SKM-1 (cell line): Measurements from ENCODE around the gene PADI2.

Experiments
- DNase-seq: peaks from one replicate; lab custom pipeline; 2025; ENCODE audit not compliant: unreplicated experiment; lab: John Stamatoyannopoulos, UW

The PADI2 gene

GRCh38 chr1:17116643-17117042 lies 2.6 kb downstream of the PADI2 start:
- no peak for DNase-seq

DNA sequence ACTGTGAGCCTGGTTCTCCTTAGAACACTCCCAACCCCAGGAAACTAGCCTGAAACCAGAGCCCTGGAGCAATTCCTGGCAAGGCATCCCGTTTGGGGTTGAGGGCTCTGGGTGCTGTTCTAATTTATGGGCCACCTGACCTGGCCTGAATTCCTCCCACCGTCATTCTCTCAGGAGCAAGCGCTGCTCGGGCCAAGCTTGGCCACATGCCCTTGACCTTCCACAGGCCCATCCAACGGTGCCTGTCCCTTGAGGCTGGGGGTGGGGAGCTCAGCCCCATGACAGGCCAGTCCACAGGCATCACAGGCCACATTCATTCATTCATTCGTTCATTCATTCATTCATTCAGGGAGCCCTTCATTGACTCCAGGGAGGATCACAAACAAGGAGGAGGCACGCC lies 5.3 kb downstream of the PADI2 start:
- DNase-seq = no peak

GRCh38 chr1:17112496-17113236 lies 6.6 kb downstream of the PADI2 start:
- DNase-seq = no peak

DNA sequence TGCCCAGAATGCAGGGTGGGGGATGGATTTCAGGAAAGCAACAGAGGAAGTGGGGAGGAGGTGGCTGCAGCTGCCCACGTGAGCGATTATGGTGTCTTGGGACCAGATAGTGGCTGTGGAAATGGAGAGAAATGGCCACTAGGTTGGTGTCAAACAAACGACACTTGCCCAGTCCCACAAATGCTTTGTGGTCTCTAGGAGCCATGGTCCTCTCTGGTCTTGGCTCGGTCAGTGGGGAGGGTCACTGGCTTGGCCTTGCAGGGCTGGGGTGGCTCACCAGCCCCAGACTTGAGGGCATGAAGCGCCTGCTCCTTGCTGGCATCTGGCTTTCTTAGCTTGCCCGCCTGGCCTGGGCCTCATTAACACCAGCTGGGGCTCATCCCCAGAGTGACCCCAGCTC lies 7.2 kb downstream of the PADI2 start:
- no peak for DNase-seq

DNA sequence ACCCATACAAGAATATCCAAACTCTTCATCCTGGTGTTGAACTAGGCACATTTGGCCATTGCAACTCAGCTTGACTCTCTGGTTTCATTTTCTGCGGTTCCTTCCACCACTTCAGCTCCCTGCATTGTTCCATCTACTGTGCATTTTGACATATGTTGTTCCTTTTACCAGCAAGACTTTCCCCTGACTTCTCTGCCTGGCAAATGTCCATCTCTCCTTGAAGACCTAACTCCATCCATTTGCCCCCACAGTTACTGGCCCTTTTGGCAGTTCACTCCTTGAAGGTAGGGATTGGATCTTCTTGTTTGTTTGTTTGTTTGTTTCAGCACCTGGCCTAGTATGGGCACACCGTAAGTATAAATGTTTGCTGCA lies 8.7 kb downstream of the PADI2 start:
- no peak for DNase-seq

DNA sequence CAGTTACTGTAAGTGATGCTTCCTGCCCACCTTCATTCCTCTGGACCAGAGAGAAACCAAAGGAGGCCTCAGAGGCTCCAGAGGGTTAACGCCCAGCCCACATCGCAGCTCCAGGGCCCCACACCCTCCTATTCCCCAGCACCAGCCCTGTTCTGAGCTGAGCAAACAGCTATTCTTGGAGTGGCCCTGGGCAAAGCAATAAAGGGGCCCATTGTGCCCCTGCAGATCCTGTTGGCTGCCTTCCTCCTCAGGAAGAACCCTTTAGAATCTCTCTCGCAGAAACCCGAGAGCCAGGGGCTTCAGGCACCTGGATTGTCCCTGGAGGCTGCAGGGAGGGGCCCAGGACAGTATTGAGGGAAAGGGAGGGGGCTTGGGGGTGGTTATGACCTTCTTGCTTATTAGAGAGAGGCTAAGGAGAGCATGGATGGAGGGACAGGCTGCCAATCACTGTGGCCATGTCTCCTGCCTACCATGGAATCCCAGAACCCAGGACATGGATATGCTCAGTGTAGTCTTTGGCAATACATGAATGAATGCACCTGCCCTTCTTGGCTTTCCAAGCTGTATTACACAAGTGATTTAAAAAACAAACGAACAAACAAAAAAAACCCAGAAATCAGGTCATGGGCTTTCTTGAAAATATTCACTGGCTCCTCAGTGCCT lies 9.2 kb downstream of the PADI2 start:
- DNase-seq = no peak

DNA sequence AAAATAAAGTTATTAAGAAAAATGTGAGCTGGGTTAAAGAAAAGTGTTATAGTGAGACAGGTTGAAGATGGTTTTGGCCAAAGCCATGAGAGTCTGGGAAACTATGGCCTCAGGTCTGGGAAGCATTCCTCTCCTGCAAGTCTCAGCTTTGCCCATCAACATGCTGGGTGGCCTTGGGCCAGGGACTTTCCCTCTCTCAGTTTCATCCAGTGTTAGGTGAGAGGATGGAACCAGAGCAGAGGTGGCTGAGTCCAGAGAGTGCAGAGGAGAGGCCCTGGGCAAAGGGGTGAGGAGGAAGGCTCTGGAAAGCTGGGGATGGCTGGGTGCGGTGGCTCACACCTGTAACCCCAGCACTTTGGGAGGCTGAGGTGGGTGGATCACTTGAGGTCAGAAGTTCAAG lies 10.5 kb downstream of the PADI2 start:
- DNase-seq = no peak

- DNase-seq = no peak
Measured at GRCh38 chr1:17108360-17108759, 10.9 kb downstream of the PADI2 start.

DNA sequence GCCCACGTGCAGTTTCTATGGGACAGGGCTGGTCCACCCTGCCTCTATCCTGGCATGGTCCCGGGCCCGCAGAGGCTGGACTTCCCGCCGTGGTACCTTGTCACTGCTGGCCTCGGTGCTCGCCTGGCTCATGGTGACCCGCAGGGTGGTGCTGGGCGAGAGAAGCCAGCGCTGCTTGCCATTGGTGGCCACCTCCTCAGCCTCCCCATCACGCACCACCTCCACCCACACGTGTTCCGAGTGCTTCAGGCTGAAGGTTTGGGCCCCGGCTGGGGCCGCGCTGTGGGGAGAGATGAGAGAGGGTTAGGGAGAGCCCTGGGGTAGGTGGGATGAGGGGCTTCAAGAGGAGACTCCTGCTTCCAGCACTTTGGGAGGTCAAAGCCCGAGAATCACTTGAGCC lies 14.5 kb downstream of the PADI2 start:
- DNase-seq = no peak

DNA sequence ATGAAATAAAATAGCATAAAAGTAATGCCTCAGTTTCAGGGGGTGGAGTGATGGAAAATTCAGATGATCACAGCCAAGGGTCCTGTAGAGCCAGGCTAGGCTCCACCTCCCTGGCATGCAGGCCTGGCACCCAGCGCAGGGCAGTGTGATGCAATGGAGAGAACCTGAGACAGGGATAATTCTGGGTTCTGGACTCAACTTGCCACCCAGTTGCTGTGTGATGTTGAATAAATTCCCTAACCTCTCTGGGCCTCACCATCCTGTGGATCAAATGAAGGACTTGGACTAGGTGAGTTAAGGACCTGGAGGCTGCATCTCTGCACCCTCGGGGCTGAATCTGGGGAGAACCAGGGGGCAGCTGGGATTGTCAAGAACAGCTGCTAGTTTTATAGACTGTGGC lies 17.0 kb downstream of the PADI2 start:
- DNase-seq = no peak

- no peak for DNase-seq
Measured at GRCh38 chr1:17101261-17101660, 18.0 kb downstream of the PADI2 start.

- no peak for DNase-seq
Measured at GRCh38 chr1:17099616-17100340, 19.5 kb downstream of the PADI2 start.

GRCh38 chr1:17098446-17099317 lies 20.6 kb downstream of the PADI2 start:
- DNase-seq = peak; percentile 84

GRCh38 chr1:17097787-17098186 lies 21.5 kb downstream of the PADI2 start:
- DNase-seq = no peak

GRCh38 chr1:17097147-17097546 lies 22.1 kb downstream of the PADI2 start:
- DNase-seq = no peak

- DNase-seq = no peak
Measured at GRCh38 chr1:17096584-17096983, 22.7 kb downstream of the PADI2 start.

DNA sequence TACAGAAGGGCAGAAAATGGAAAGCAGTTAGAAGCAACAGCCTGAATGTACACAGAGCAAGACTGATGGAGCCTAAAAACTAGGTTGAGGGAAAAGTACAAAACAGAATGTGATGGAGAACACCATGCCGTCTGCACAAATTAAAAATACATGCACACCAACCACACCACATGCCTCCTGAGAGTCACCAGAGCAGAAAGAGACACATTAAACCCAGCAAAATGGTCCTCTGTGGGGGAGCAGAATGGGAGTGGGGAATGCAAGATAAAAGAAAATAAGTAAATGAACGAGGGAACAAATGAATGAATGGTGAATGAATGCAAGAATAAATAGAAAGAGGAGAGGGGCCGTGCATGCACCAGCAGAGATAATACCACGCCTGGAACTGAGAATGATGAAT lies 24.1 kb downstream of the PADI2 start:
- no peak for DNase-seq

GRCh38 chr1:17094664-17095063 lies 24.6 kb downstream of the PADI2 start:
- DNase-seq = no peak

GRCh38 chr1:17093822-17094393 lies 25.3 kb downstream of the PADI2 start:
- DNase-seq = no peak

DNA sequence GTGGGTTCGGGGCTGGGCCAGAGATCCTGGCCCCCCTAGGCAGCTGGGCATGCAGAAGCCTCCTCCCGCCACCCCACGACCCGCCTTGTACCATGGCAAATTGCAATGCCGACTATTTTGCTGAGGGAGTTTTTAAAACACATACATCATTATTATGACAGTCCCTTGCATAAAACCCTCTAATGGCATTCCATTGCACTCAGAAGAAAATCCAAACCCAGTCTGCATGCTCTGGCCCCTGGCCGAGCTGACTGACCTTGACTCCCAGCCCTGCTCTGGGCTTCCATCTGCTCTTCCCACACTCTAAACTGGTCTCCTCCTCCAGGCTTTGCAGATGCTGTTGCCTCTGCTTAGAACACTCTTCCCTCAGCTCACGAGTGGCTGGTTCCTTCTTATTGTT lies 28.0 kb downstream of the PADI2 start:
- no peak for DNase-seq

DNA sequence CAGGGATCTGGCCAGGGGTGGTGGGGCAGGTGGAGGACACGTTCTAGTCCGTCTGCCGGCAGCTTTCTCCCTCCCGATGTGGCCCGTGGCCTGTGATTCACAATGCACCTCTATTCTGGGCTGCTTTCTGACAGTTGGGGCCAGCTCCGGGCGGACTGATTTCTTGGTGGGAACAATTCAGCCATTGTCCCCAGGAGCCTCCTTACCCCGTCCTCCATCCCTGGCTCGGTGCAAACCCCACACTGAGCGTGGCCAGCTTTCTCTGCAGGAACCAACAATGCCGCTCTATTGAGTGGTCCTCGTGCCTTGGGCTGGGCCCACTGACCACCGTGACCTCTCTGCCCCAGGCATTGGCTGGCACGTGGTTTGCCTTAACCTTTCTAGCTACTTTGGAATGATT lies 29.7 kb downstream of the PADI2 start:
- no peak for DNase-seq
